ENCODE data around the gene PSMA1. TPM values are rescaled to one million over a fixed set of nuclear protein-coding genes. Genes with fewer than 3 reads are reported as not detected.

Gene PSMA1
- total RNA-seq, 1 donor = 148 TPM

DNA sequence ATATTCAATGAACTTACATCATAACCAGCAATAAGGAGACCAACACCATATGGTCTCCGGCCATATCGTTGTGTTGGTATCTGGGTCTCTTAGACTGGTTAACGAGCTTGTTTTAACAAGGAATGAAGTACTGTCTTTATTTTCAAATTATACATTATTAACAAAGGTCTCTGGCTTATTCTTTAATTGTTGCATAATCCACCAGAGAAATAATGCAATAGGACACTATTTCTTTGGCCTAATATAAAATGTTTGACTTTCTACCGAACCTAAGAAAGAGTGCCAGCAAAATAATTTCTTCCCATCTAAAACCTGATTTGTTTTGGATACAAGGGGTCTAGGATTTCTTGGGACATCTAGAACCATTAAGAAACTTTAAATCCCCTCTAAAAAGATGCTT is 6.4 kb downstream of the PSMA1 start:
- no peak overlapping the region for H3K4me3 ChIP-seq (ENCODE audit: low read depth, low read length)
- no peak for DNase-seq (ENCODE audit: low read depth)
- TF ChIP-seq, protein P1, sequence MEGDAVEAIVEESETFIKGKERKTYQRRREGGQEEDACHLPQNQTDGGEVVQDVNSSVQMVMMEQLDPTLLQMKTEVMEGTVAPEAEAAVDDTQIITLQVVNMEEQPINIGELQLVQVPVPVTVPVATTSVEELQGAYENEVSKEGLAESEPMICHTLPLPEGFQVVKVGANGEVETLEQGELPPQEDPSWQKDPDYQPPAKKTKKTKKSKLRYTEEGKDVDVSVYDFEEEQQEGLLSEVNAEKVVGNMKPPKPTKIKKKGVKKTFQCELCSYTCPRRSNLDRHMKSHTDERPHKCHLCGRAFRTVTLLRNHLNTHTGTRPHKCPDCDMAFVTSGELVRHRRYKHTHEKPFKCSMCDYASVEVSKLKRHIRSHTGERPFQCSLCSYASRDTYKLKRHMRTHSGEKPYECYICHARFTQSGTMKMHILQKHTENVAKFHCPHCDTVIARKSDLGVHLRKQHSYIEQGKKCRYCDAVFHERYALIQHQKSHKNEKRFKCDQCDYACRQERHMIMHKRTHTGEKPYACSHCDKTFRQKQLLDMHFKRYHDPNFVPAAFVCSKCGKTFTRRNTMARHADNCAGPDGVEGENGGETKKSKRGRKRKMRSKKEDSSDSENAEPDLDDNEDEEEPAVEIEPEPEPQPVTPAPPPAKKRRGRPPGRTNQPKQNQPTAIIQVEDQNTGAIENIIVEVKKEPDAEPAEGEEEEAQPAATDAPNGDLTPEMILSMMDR (IDR thresholded peaks at IDR 0.05; ENCODE audit: insufficient read depth, low read depth, low read length) = no peak

DNA sequence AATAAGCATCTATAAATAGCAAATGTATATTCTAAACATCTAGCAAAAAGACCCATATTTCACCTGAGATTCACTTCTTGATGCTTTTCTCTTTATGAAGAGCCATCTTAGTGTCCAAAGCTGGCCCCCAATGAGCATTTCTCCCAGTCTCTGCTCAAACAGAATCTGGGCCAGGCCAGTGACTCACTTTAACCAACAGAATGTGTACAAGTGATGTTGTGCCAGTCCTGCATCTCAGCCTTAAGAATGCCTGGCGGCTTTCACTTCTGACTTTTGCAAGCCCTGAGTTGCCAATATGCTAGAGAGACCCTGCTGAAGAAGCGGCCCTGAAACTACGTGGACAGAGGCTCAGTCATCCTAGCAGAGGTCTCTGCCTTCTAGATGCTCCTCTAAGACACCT is 13.7 kb downstream of the PSMA1 start:
- TF ChIP-seq, protein P1 (IDR thresholded peaks at IDR 0.05; ENCODE audit: insufficient read depth, low read depth, low read length) = no peak
- H3K4me3 ChIP-seq (ENCODE audit: low read depth, low read length) = no peak overlapping the region
- no peak for DNase-seq (ENCODE audit: low read depth)

DNA sequence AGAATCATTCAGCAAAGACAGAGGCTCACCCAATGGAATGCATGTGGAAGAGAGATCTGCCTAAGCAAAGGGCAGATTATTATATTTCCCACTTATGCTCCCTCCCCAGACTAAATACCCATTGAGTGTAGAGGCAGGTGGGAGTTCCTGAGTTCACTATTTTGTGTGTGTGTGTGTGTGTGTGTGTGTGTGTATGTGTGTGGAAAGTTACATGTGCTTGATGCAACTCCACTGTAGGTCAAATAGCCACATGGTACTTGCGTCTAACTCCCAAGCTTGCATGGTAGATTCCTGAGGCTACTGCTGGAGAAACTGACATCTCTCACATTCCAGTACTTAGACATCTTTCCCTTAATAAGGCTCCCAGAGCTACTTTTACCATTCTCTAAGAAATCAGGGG is 17.2 kb downstream of the PSMA1 start:
- TF ChIP-seq, protein P1 (IDR thresholded peaks at IDR 0.05; ENCODE audit: insufficient read depth, low read depth, low read length) = no peak
- DNase-seq (ENCODE audit: low read depth) = peak; percentile 19

DNA sequence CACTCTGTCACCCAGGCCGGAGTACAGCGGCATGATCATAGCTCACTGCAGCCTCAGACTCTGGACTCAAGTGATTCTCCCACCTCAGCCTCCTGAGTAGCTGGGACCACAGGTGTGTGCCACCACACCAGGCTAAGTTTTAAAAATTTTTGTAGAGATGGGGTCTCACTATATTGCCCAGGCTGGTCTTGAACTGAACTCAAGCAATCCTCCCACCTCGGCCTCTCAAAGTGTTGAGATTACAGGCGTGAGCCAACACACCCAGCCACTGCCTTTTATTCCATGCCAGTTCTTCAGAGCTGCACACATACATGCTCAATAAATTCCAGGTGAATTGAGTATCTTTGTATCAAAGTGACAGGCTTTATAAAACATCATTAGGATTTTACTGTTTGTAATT is 18.1 kb downstream of the PSMA1 start:
- no peak overlapping the region for H3K4me3 ChIP-seq (ENCODE audit: low read depth, low read length)
- DNase-seq (ENCODE audit: low read depth) = no peak
- TF ChIP-seq, protein P1 (IDR thresholded peaks at IDR 0.05; ENCODE audit: insufficient read depth, low read depth, low read length) = no peak

More for the DNA sequence above, 17.2 kb downstream of the PSMA1 start:
- no peak overlapping the region for H3K4me3 ChIP-seq (ENCODE audit: low read depth, low read length)

DNA sequence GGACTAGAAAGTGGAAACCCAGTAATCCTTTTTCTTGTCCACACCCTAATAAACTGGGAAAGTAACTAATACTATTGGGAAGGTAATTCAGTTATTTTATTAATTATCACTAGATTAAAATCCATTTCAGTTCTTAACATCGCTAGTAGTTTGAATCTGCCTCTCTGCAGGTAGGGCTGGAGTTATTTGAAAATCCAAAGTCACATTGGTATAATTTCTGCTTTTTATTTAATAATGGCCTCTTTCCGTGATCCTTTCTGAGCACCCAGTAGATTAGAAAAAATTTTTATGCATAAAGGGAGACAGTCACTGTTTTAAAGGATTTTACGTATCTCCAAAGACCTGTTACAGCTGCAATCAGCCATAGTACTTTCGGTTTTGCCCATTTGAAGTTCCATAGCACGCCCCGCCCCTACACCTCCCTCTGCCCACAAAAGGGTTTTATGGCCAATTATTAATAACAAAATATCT is 20.0 kb downstream of the PSMA1 start:
- DNase-seq (ENCODE audit: low read depth) = peak; percentile 81
- H3K4me3 ChIP-seq (ENCODE audit: low read depth, low read length) = peak overlapping the region; percentile 82
- TF ChIP-seq, protein P1 (IDR thresholded peaks at IDR 0.05; ENCODE audit: insufficient read depth, low read depth, low read length) = no peak

DNA sequence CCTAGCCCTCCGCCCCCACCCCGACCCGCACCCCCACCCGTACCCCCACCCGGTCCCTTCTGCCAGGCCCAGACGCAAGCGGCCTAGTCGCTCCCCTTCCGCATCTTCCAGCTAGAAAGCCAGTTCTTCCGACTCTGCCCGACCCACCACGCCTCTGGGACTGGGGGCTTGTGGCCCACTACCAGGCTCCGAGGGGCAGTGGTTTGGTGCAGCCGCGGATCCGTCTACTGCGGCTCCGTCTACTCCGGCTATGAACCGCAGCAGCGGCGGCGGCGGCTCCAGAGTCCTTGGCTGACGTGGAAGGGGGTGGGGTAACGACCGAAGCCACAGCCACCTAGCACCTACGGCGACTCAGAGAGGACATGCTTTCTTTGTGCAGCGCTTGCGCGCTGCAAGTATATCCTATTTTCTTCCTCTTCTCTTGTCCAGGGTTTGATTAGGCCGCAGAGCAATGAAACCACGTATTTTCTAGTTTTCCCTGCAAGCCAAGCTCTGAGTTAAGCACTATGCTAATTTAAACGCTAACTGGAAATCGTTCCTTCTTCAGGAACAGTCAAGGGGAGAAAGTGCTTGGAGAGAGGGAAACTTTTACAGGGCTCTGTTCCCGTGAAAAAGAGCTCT is 20.5 kb downstream of the PSMA1 start, which contains the start of gene COPB1:
TSS of gene COPB1 (minus strand) at position 252 of the 621 bp plus-strand sequence. CDS start 883 bp downstream, outside the sequence.
- TF ChIP-seq, protein P1 (IDR thresholded peaks at IDR 0.05; ENCODE audit: insufficient read depth, low read depth, low read length) = no peak
- peak within 1 kb of the TSS; percentile 82 for H3K4me3 ChIP-seq (ENCODE audit: low read depth, low read length)
- DNase-seq (ENCODE audit: low read depth) = peak; percentile 96

DNA sequence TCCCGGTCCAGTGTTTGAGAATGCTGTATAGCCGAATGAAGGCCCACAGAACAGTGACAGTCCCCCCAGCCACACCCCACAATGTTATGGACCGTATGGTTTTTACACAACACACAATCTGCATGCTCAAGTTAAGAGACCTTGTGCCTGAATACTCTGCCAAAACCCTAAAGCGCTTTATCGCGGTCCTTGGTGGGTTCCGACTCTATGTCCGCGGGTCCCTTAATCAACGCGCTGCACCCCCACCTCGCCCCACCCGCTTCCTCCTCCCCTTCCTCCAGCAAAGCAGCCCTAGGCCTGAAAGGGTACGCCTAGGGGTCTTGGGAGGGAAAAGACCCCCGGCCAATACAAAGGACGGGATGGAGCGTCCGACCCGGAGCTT is 21.0 kb downstream of the PSMA1 start:
- peak; percentile 37 for DNase-seq (ENCODE audit: low read depth)
- TF ChIP-seq, protein P1 (IDR thresholded peaks at IDR 0.05; ENCODE audit: insufficient read depth, low read depth, low read length) = no peak
- H3K4me3 ChIP-seq (ENCODE audit: low read depth, low read length) = peak overlapping the region; percentile 82

Measured in fibroblast of villous mesenchyme (primary cell).